ENCODE measurements around the gene DGAT2.
A peak's percentile ranks its signal among the peaks of the same experiment; 100 is the strongest.

DGAT2 gene

DNA sequence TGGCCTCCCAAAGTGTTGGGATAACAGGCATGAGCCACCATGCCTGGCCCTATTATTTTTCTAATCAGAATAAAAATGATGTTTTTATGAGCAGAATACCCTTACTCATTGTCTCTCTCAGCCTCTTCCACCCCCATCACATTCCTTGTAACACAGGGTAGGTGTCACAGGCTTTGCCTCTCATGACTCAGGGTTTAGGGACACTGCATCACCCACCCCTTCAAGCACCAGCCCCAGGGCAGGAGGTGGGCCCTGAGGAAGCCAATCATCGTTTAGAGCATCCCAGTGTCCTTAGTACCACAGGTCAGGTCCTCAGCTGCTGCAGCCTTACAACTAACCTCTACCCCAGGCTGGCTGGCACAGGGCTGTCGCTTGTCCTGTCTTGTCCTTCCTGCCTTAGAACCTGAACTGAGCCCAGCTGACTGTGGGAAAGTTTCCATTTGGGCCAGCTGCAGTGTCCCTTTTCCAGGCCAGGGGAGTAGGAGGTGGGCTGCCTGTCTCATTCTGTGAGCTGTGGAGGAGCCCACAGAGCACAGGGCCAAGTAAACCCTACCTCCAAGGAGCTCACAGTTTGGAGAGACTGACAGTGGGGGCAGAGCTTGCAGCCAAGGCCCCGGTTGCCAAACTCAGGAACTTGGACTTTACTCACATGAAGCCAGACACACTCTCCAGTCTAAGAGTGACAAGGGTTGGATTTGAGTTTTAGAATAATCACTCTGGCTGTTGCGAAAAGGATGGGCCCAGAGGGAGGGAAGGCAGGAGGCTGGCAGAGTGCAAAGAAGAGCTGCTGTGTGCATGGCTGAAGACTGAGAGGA, 26.9 kb downstream of the DGAT2 start:
- ATAC-seq (ENCODE audit: low read depth) (peak; percentile 40; the same call in 2 of the 3 replicates), DNase-seq (ENCODE audit: low spot score) (no peak)
- H3K4me3 ChIP-seq (ENCODE audit: severe bottlenecking), result no peak overlapping the region

DNA sequence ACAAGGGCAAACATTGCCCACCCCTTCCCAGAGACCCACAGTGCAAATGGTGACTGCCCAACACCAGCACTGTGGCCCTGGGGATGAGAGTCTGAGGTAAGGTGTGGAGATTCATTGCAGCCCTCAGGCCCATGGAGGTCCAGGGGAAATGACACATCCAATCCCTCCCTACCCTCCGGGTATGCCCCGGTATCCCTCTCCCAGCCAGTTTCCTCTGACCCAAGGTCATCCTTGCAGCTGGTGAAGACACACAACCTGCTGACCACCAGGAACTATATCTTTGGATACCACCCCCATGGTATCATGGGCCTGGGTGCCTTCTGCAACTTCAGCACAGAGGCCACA, 27.5 kb downstream of the DGAT2 start:
- no peak overlapping the region for H3K4me3 ChIP-seq (ENCODE audit: severe bottlenecking)
- TF ChIP-seq CTCF (IDR thresholded peaks at IDR 0.05; ENCODE audit: poor library complexity, severe bottlenecking), result no peak
- ATAC-seq (ENCODE audit: low read depth) (peak; percentile 20; the same call in 1 of the 3 replicates), DNase-seq (ENCODE audit: low spot score) (no peak)
- peaks cover 14% of the 10 kb centered on the region for H3K4me1 ChIP-seq (ENCODE audit: insufficient read depth, poor library complexity, severe bottlenecking)
- H3K9me3 ChIP-seq (ENCODE audit: severe bottlenecking), result no peaks in the 10 kb centered on the region
- no peaks in the 10 kb centered on the region for H3K27me3 ChIP-seq (ENCODE audit: insufficient read depth, poor library complexity, severe bottlenecking)
- H3K27ac ChIP-seq (ENCODE audit: poor library complexity, severe bottlenecking), result no peak overlapping the region
- no peaks in the 10 kb centered on the region for H3K36me3 ChIP-seq (ENCODE audit: low read depth)

More for the DNA sequence above, 26.9 kb downstream of the DGAT2 start:
- H3K4me1 ChIP-seq (ENCODE audit: insufficient read depth, poor library complexity, severe bottlenecking), result peaks cover 14% of the 10 kb centered on the region
- no peaks in the 10 kb centered on the region for H3K36me3 ChIP-seq (ENCODE audit: low read depth)
- H3K27ac ChIP-seq (ENCODE audit: poor library complexity, severe bottlenecking), result no peak overlapping the region
- TF ChIP-seq CTCF (IDR thresholded peaks at IDR 0.05; ENCODE audit: poor library complexity, severe bottlenecking), result no peak
- H3K27me3 ChIP-seq (ENCODE audit: insufficient read depth, poor library complexity, severe bottlenecking), result no peaks in the 10 kb centered on the region
- H3K9me3 ChIP-seq (ENCODE audit: severe bottlenecking), result no peaks in the 10 kb centered on the region

- no peaks in the 10 kb centered on the region for H3K27me3 ChIP-seq (ENCODE audit: insufficient read depth, poor library complexity, severe bottlenecking)
- TF ChIP-seq CTCF (IDR thresholded peaks at IDR 0.05; ENCODE audit: poor library complexity, severe bottlenecking), result no peak
- no peak for ATAC-seq (ENCODE audit: low read depth)
These were observed 28.5 kb downstream of the DGAT2 start for GRCh38 chr11:75797116-75797515.

GRCh38 chr11:75797792-75798191, 29.2 kb downstream of the DGAT2 start:
- TF ChIP-seq CTCF (IDR thresholded peaks at IDR 0.05; ENCODE audit: poor library complexity, severe bottlenecking), result no peak
- Histone ChIP-seq H3K27ac (ENCODE audit: poor library complexity, severe bottlenecking) (no peak overlapping the region), H3K36me3 (ENCODE audit: low read depth) (no peaks in the 10 kb centered on the region), H3K4me1 (ENCODE audit: insufficient read depth, poor library complexity, severe bottlenecking) (peaks cover 14% of the 10 kb centered on the region), H3K9me3 (ENCODE audit: severe bottlenecking) (no peaks in the 10 kb centered on the region), H3K27me3 (ENCODE audit: insufficient read depth, poor library complexity, severe bottlenecking) (no peaks in the 10 kb centered on the region), H3K4me3 (ENCODE audit: severe bottlenecking) (no peak overlapping the region)
- DNase-seq (ENCODE audit: low spot score), result no peak
- peak; percentile 66 for ATAC-seq (ENCODE audit: low read depth)

More at GRCh38 chr11:75797116-75797515, 28.5 kb downstream of the DGAT2 start:
- no peak for DNase-seq (ENCODE audit: low spot score)
- Histone ChIP-seq H3K27ac (ENCODE audit: poor library complexity, severe bottlenecking) (no peak overlapping the region), H3K9me3 (ENCODE audit: severe bottlenecking) (no peaks in the 10 kb centered on the region), H3K36me3 (ENCODE audit: low read depth) (no peaks in the 10 kb centered on the region), H3K4me1 (ENCODE audit: insufficient read depth, poor library complexity, severe bottlenecking) (peaks cover 14% of the 10 kb centered on the region), H3K4me3 (ENCODE audit: severe bottlenecking) (no peak overlapping the region)

DNA sequence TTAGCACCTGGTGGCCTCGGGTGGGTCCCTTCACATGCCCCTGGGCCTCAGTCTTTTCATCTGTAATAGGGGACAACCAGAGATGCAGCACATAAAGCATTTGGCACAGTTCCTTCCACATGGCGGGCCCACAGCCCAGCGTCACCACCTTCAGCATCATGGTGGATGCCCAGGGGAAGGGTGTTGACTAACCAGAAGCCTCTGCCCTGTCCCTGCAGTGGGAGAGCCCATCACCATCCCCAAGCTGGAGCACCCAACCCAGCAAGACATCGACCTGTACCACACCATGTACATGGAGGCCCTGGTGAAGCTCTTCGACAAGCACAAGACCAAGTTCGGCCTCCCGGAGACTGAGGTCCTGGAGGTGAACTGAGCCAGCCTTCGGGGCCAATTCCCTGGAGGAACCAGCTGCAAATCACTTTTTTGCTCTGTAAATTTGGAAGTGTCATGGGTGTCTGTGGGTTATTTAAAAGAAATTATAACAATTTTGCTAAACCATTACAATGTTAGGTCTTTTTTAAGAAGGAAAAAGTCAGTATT, 31.6 kb downstream of the DGAT2 start:
- H3K27ac ChIP-seq (ENCODE audit: poor library complexity, severe bottlenecking), result no peak overlapping the region
- H3K4me3 ChIP-seq (ENCODE audit: severe bottlenecking), result no peak overlapping the region
- ATAC-seq (ENCODE audit: low read depth), result no peak

More for the DNA sequence above, 31.6 kb downstream of the DGAT2 start:
- peaks cover 11% of the 10 kb centered on the region for H3K4me1 ChIP-seq (ENCODE audit: insufficient read depth, poor library complexity, severe bottlenecking)
- H3K9me3 ChIP-seq (ENCODE audit: severe bottlenecking), result no peaks in the 10 kb centered on the region
- no peak for TF ChIP-seq CTCF (IDR thresholded peaks at IDR 0.05; ENCODE audit: poor library complexity, severe bottlenecking)
- H3K27me3 ChIP-seq (ENCODE audit: insufficient read depth, poor library complexity, severe bottlenecking), result no peaks in the 10 kb centered on the region
- H3K36me3 ChIP-seq (ENCODE audit: low read depth), result no peaks in the 10 kb centered on the region
- DNase-seq (ENCODE audit: low spot score), result no peak
